NCI-H146 (cell line): Measurements from ENCODE around the gene PSMA8.
"Not testable (repeated sequence)": the region's sequence is repeated elsewhere in the genome, so short reads cannot be mapped to it uniquely, and the experiment has no call there.

Source experiments
- DNase-seq: peaks from one replicate; lab custom pipeline; 2025; lab: John Stamatoyannopoulos, UW

PSMA8 gene

DNA sequence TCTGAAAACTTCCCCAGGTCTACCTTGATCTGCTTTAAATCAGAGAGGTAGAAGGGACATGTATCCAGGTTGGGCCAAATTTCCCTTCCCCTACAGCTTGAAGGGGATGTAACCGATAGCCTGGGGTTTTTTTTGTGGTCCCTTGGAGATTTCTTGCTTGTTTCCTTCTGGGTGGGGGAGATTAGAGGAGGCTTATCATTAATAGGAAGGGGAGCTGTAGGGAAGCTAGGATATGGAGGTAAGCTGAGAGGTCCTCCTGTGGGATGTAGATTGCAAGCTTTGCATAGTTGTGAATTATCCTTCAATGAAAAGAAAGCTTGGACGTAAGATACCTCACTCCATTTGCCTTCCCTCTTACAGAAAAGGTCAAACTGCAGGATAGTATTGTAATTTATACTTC lies 103.7 kb downstream of the PSMA8 start:
- DNase-seq: not testable (repeated sequence)

DNA sequence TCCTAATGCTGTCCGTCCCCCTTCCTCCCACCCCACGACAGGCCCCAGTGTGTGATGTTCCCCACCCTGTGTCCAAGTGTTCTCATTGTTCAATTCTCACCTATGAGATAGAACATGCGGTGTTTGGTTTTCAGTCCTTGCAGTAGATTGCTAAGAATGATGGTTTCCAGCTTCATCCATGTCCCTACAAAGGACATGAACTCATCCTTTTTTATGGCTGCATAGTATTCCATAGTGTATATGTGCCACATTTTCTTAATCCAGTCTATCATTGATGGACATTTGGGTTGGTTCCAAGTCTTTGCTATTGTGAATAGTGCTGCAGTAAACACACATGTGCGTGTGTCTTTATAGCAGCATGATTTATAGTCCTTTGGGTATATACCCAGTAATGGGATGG lies 105.0 kb downstream of the PSMA8 start:
- not testable (repeated sequence) for DNase-seq

DNA sequence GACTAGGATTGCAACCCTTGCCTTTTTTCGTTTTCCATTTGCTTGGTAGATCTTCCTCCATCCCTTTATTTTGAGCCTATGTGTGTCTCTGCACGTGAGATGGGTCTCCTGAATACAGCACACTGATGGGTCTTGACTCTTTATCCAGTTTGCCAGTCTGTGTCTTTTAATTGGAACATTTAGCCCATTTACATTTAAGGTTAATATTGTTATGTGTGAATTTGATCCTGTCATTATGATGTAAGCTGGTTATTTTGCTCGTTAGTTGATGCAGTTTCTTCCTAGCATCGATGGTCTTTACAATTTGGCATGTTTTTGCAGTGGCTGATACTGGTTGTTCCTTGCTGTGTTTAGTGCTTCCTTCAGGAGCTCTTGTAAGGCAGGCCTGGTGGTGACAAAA lies 108.7 kb downstream of the PSMA8 start:
- not testable (repeated sequence) for DNase-seq
